ENCODE results near the gene LRRFIP1. TPM values are rescaled to one million over a fixed set of nuclear protein-coding genes. Genes with fewer than 3 reads are reported as not detected.

Gene LRRFIP1
- total RNA-seq, 1 donor from 2014 or later = 40.7 TPM

DNA sequence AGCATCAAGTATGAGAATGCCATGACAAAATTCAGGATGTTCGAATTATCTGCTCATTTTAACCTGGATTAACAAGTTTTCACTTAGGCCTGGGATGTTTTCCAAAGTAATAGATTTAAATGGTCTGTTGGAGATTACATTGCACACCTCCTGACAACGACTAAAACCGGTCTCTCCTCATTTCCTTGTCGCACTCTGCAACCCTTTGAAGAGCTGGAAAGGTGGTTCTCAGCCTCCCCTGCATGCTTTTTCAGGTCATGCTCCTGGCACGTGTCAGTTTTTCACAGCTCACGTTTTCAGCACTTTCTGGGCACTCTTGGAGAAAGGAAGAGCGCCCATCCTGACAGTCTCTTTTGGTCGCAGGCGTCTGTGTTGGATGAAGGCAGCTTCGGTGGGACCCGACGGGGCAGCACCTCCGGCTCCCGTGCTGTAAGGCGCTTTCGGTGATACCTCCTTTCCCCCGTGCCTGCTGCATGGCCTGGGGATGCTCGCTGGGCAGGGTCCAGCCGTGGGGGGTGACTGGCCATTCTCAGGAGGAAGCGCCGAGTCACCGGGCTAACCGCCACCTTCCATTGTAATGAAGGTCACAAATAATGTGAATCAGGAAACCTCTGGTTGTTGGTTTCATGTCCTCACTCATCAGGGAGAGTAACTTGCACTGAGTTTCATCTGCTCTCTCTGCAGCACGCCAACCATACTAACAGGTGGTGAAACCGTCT, 107.7 kb downstream of the LRRFIP1 start:
- Histone ChIP-seq H3K4me3 (no peak overlapping the region), H3K36me3 (no peaks in the 10 kb centered on the region), H3K27me3 (no peaks in the 10 kb centered on the region), H4K20me1 (ENCODE audit: low read depth) (peaks cover 28% of the 10 kb centered on the region), H3K79me2 (ENCODE audit: low read depth) (no peaks in the 10 kb centered on the region), H3K27ac (no peak overlapping the region), H3K4me2 (no peak overlapping the region), H2AFZ (replicated peaks) (no peak overlapping the region), H3K9me3 (ENCODE audit: low read depth) (no peaks in the 10 kb centered on the region), H3K9ac (no peak overlapping the region), H3F3A (ENCODE audit: low read depth) (no peaks in the 10 kb centered on the region), H3K4me1 (peaks cover 13% of the 10 kb centered on the region)
- no peak overlapping the region for H3K4me3 Mint-ChIP-seq
- TF ChIP-seq EZH2phosphoT487 (IDR thresholded peaks at IDR 0.05) = no peak
- TF ChIP-seq CTCF (IDR thresholded peaks at IDR 0.05) = no peak
- no peak for TF ChIP-seq EZH2 (IDR thresholded peaks at IDR 0.05)
- peaks cover 44% of the 10 kb centered on the region for H3K4me1 Mint-ChIP-seq
- no peak overlapping the region for H3K27ac Mint-ChIP-seq
- no peaks in the 10 kb centered on the region for H3K9me3 Mint-ChIP-seq
- H3K27me3 Mint-ChIP-seq (ENCODE audit: insufficient read depth, low read depth) = peaks cover 5% of the 10 kb centered on the region
- peaks cover 14% of the 10 kb centered on the region for H3K36me3 Mint-ChIP-seq
- no peak for DNase-seq (ENCODE audit: low spot score)

DNA sequence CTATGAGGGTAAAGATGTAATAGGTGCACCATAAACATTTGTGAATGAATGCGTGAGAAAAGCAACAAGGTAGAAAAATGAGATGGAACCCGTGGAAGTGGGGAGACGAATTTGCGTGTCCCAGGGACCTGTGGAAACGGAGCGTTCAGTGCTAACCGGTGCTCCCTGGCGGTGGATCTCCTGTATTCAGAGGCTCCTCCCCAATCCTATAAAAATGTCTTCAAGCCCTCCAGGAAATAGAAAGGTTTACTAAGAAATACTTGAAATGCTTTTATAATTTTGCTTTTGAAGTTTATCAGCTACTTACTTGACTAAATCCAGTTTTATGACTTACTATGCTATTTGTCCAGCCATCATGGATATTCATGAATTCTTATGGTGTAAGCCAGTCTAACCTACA, 108.4 kb downstream of the LRRFIP1 start:
- H3K4me3 ChIP-seq = no peak overlapping the region
- H3K4me1 ChIP-seq = peaks cover 13% of the 10 kb centered on the region
- no peaks in the 10 kb centered on the region for H3K27me3 ChIP-seq
- H3K9ac ChIP-seq = no peak overlapping the region
- H3K36me3 ChIP-seq = no peaks in the 10 kb centered on the region
- H3K79me2 ChIP-seq (ENCODE audit: low read depth) = no peaks in the 10 kb centered on the region
- Mint-ChIP-seq H3K4me1 (peaks cover 44% of the 10 kb centered on the region), H3K27ac (no peak overlapping the region), H3K27me3 (ENCODE audit: insufficient read depth, low read depth) (peaks cover 3% of the 10 kb centered on the region), H3K4me3 (no peak overlapping the region), H3K9me3 (no peaks in the 10 kb centered on the region), H3K36me3 (peaks cover 14% of the 10 kb centered on the region)
- H3F3A ChIP-seq (ENCODE audit: low read depth) = no peaks in the 10 kb centered on the region
- TF ChIP-seq CTCF (IDR thresholded peaks at IDR 0.05) (no peak), EZH2phosphoT487 (IDR thresholded peaks at IDR 0.05) (no peak), EZH2 (IDR thresholded peaks at IDR 0.05) (no peak)
- no peak overlapping the region for H3K4me2 ChIP-seq
- no peaks in the 10 kb centered on the region for H3K9me3 ChIP-seq (ENCODE audit: low read depth)
- H4K20me1 ChIP-seq (ENCODE audit: low read depth) = peaks cover 28% of the 10 kb centered on the region
- no peak for DNase-seq (ENCODE audit: low spot score)
- no peak overlapping the region for H3K27ac ChIP-seq
- no peak overlapping the region for H2AFZ ChIP-seq (replicated peaks)

GRCh38 chr2:237736783-237737182, 109.4 kb downstream of the LRRFIP1 start:
- no peak overlapping the region for H3K27ac Mint-ChIP-seq
- no peak overlapping the region for H3K4me3 ChIP-seq
- peaks cover 3% of the 10 kb centered on the region for H3K27me3 Mint-ChIP-seq (ENCODE audit: insufficient read depth, low read depth)
- H3K4me1 ChIP-seq = peaks cover 13% of the 10 kb centered on the region
- H3K9me3 ChIP-seq (ENCODE audit: low read depth) = no peaks in the 10 kb centered on the region
- H3K27me3 ChIP-seq = no peaks in the 10 kb centered on the region
- no peaks in the 10 kb centered on the region for H3F3A ChIP-seq (ENCODE audit: low read depth)
- no peak overlapping the region for H3K4me3 Mint-ChIP-seq
- H4K20me1 ChIP-seq (ENCODE audit: low read depth) = peaks cover 28% of the 10 kb centered on the region
- no peak overlapping the region for H3K9ac ChIP-seq
- no peaks in the 10 kb centered on the region for H3K79me2 ChIP-seq (ENCODE audit: low read depth)
- H3K4me1 Mint-ChIP-seq = peaks cover 37% of the 10 kb centered on the region
- no peaks in the 10 kb centered on the region for H3K9me3 Mint-ChIP-seq
- TF ChIP-seq EZH2 (IDR thresholded peaks at IDR 0.05) = no peak
- no peak for TF ChIP-seq EZH2phosphoT487 (IDR thresholded peaks at IDR 0.05)
- no peak for TF ChIP-seq CTCF (IDR thresholded peaks at IDR 0.05)
- H3K4me2 ChIP-seq = no peak overlapping the region
- peaks cover 14% of the 10 kb centered on the region for H3K36me3 Mint-ChIP-seq
- no peak overlapping the region for H2AFZ ChIP-seq (replicated peaks)
- no peaks in the 10 kb centered on the region for H3K36me3 ChIP-seq
- no peak overlapping the region for H3K27ac ChIP-seq
- no peak for DNase-seq (ENCODE audit: low spot score)

Measured in neural progenitor cell (in vitro differentiated cells).